Smooth muscle cell of the umbilical artery (primary cell): ENCODE data around the gene VOPP1. TPM values are rescaled to one million over a fixed set of nuclear protein-coding genes. Genes with fewer than 3 reads are reported as not detected.

Experiments used
- total RNA-seq: library from RNA; depleted of rRNA; stranded (reverse); fragments of >200 nt; gene quantifications from 2 replicates; pipeline ENCODE4 v1.2.3, GENCODE V29; 2014

VOPP1 gene
- total RNA-seq: 103 and 124 TPM in 2 replicates

GRCh38 chr7:55572378-55573233 is at the start of gene VOPP1:
VOPP1 (minus strand) TSS chr7:55572502; CDS start chr7:55572324, 178 bp downstream.

Other genes with a start within 250 kb of the VOPP1 start
- 13.7 and 25.9 TPM in 2 replicates for gene LANCL2, start 207.2 kb downstream of the VOPP1 start, total RNA-seq